Measurements from ENCODE around the gene KCNA1.
"Not testable (repeated sequence)": the region's sequence is repeated elsewhere in the genome, so short reads cannot be mapped to it uniquely, and the experiment has no call there.

Gene KCNA1

DNA sequence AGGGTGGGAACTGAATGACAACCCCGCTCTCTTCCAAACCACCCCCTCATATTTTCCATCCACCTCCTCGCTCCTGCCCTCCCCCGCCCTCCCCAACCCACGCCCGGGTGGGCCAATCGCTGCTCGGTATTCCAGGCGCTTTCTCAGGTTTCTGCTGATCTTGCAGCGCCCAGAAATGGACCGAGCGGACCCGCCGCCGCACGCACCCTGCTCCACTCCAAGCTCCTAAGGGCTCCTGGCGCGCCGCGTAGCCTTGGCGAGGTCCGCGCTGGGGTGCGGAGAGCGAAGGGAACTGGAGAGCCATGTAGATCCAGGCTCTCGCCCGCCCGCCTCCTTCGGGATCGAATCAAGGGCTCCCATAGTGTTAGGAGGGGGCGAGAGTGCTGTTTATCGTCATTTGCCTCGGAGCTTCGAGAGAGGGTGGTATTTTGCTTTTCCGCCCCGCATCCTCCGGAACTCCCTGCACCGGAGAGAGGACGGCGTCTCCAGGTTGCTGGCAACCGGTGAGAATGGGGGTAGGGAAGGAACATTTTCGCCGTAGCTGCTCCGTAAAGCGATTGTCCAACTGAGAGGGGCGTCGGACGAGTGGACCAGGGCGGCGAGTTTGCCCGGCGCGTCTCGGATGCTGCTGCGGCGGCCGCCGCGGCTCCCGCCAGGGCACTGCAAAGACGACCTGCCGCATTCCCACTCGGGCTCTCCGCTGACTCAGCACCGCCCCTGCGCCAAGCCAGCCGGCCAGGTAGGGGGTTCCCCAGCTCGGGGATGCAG, at the start of gene KCNA1:
Gene KCNA1, plus strand, starts transcription at position 172 of the 768 bp plus-strand sequence. CDS start 1,474 bp downstream, outside the sequence.
- DNase-seq, result no peak

- DNase-seq, result no peak
Observed at GRCh38 chr12:4860741-4861140, 49.0 kb upstream of the KCNA1 start.

GRCh38 chr12:4862809-4863208, 46.9 kb upstream of the KCNA1 start:
- DNase-seq, result no peak

DNA sequence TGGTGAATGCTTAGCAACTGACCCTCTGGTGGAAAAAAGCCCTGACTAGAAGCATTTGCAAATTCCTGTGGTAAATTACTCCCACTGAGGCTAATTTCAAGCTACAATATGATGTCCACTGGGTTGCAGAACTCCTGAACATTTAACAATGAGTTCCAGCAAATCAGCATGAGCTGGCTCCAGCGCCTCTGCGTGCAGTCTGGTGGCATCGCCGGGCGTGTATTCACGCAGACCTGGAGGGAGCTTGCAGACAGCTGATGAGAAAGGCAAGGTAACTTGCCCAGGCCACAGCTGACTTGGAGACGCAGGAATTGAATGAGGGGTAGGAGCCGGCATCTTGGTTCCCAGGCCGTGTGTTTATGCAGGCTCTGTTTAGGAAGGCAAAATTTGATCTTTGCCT, 45.1 kb upstream of the KCNA1 start:
- no peak for DNase-seq

GRCh38 chr12:4865246-4865645, 44.5 kb upstream of the KCNA1 start:
- DNase-seq, result no peak

- DNase-seq, result no peak
Observed at GRCh38 chr12:4866299-4866698, 43.4 kb upstream of the KCNA1 start.

DNA sequence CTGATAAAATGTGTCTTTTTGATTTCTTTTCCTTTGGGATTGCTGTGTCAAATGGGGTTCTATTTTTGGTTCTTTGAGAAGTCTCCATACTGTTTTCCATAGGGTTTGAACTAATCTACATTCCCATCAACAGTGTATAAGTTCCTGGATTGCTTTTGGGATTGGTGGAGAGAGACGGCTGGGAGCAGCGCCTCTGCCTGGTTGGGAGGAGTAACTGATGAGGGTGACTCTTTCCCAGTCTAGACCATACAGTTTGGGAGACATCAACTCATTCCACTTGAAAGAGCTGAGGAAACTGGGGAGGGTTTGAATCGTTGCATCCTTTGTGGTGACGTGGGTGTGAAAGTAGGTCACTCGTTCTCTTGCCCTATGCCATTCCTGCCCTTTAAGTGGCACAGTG, 42.3 kb upstream of the KCNA1 start:
- no peak for DNase-seq

- DNase-seq, result no peak
Observed at GRCh38 chr12:4870423-4870822, 39.3 kb upstream of the KCNA1 start.

DNA sequence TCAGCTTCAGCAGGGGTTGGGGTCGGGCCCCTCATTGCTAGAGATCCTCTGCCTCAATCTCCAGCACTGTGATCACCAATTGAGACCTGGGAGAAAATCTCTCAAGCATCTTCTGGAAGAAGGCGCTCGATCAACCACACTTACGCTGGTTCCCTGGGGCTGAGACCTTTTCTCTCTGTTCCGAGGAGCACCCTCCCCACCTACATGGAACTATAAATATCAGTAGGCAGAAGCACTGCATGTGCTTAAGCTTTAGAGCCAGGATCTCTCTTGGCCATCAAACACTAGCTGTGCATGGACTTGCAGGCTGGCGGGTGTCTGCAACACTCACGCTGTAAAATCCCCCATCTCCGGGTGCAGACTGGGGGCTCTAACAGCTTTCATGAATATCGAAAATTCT, 38.2 kb upstream of the KCNA1 start:
- DNase-seq, result no peak

DNA sequence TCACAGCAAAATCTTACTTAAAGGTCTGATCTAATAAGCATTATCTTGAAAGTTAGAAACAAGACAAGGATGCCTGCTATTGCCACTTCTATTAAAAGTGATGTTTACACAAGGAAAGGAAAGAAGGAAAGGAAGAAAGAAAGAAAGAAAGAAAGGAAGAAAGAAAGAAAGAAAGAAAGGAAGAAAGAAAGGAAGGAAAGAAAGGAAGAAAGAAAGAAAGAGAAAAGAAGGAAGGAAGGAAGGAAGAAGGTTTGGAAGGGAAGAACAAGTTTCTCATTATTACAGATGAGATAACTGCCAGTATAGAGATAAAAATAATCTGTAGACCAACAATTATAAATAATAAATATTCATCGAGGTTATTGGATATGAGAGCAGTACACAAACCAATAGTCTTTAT, 35.8 kb upstream of the KCNA1 start:
- DNase-seq, result no peak

GRCh38 chr12:4874671-4875070, 35.0 kb upstream of the KCNA1 start:
- no peak for DNase-seq

DNA sequence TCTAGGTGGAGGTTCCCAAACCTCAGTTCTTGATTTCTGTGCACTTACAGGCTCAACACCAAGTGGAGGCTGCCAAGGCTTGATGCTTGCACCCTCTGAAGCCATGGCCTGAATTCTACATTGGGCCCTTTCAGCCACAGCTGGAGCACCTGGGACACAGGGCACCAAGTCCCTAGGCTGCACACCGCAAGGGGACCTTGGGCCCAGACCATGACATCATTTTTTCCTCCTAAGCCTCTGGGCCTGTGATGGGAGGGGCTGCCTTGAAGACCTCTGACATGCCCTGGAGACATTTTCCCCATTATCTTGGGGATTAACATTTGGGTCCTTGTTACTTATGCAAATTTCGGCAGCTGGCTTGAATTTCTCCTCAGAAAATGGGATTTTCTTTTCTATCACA, 30.2 kb upstream of the KCNA1 start:
- not testable (repeated sequence) for DNase-seq

GRCh38 chr12:4881266-4882064, 28.2 kb upstream of the KCNA1 start:
- DNase-seq, result no peak

DNA sequence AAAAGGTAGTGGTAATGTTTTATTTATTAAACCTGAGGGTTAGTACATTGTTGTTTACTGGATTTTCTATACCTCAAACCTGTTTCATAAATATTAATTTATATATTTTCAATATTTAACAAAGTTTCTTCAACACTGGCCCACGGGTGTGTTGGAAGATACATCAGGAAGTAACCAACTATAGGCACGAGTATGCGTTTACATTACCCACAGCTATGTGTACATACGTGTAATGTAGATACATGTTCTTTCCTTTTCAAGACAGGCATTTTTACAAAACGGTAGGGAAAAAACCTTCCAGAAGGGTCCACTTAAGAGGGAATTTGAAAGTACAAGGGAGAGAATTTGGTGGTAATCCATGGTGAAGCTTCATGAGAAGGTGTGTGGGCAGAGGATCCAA, 17.8 kb upstream of the KCNA1 start:
- no peak for DNase-seq

DNA sequence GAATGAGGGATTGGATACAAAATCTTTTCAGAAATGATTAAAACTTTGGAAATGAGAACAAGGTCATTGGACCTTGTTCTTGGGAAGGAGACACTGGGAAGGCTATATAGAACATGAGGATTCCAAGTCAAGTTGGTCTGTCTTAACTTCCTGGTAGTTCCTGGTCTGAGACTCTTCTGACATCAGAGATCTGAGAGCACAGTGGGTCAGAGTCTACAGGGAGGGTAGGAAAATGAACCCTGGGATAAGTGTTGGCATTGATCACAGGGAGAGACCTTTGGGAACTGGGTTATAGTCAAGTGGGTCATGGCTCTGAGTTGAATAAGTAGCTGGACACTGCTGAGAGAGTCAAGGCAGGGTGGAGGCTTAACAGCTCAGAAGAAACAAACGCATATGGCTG, 17.3 kb upstream of the KCNA1 start:
- no peak for DNase-seq

DNA sequence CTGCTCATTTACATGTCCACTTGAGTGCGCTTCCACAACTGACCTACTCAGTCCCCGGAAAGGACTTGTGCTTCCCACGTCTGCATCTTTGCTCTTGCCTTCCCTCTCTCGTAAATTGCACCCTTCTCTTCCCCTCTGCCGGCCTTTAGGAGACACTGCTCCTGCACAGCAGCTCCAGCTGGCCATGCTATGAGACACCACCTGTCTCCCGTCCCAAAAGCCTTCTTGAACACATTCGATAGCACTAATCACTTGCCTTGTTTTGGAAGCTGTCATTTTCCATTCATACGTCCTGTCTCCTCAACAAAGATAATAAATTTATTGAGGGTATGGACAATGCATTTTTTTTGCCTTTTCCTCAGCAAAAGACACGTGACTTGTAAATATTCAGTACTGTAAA, 15.7 kb upstream of the KCNA1 start:
- no peak for DNase-seq

DNA sequence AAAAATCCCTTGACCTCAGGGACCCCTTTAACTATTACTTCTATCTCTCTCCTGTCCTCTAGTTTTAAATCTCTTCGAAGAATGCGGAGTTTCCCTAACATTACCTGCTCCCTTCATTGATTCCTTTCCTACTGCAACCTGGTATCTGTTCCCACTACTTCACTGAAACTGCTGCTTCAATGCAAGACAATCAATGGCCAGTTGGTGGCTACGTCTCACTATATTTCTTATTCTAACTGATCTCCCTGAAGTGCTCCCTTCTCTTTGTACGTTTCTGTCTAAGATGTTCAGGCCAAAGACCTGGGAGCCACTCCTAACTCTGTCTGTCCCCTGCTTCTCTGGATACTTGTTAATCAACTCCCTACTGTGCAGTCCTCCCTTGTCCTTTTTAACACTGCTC, 10.3 kb upstream of the KCNA1 start:
- no peak for DNase-seq

GRCh38 chr12:4900327-4900726, 9.4 kb upstream of the KCNA1 start:
- no peak for DNase-seq

DNA sequence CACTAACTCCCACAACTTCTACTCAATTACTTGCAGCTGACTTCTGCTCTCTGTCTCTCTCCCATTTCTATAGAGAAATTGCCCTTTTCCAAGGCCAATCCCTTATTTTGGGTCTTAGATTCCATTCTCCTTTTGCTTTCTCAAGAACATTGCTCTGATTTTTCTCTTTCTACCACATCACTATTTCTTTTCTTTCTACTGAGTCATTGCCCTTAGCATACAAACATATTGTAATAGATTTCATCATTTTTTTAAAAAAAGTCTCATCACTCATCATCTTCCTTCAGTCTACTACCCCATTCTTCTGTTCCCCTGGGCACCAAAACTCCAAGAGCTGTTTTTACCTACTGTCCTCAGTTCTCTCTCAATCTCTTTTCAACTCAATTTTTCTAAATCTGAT, 4.4 kb upstream of the KCNA1 start:
- no peak for DNase-seq

GRCh38 chr12:4908684-4909409, 858 bp upstream of the KCNA1 start:
- no peak for DNase-seq

DNA sequence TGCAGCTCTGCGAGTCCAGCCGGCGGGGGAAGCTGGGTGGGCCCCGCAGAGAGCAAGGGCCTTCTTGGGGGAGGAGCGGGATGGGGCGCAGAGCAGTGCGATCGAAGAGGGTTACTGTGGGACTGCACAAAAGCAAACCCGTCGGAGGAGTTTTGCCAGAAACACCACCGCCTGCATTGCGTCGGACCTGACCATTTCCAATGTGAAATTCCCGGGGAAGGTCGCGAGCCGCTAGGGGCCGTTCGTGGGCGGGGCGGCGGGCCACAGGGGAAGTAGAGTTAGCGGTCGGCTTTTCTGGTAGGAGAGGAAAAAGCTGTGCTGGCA, 333 bp upstream of the KCNA1 start:
- DNase-seq, result no peak

GRCh38 chr12:4910502-4911315, 1.0 kb downstream of the KCNA1 start:
- no peak for DNase-seq

All from activated gamma-delta T cell treated with Interleukin-2 at 50 U/mL for 16 hours (primary cell).